GM12878 (cell line): ENCODE measurements around the gene IL3. TPM values are rescaled to one million over a fixed set of nuclear protein-coding genes. Genes with fewer than 3 reads are reported as not detected.

Source experiments
- ATAC-seq: fragments of 200-7000 bp; cut with Tn5 transposase; 3 replicates; pipeline ENCODE4 v1.9.1; 2020; ENCODE audit warnings: mild to moderate bottlenecking, moderate library complexity
- BruUV-seq: library from RNA; stranded (reverse); fragments of 400-500 nt; replicated peaks from 2 replicates; lab custom pipeline; 2021; lab: Mats Ljungman, UMichigan
- CTCF ChIA-PET: fragments of 300-600 bp; sonication (Branson Sonifier 250); formaldehyde crosslinking; extraction: SDS; loops from one replicate; lab custom pipeline; 2021; ENCODE audit warnings: inconsistent platforms; lab: Yijun Ruan, JAX
- POLR2A ChIA-PET: fragments of 350-600 bp; formaldehyde crosslinking; extraction: SDS; loops from one replicate; lab custom pipeline; 2021; ENCODE audit warnings: inconsistent platforms; lab: Charles Lee
- RAD21 ChIA-PET: fragments of 300-600 bp; sonication (Branson Sonifier 250); formaldehyde crosslinking; loops from one replicate; lab custom pipeline; 2023; ENCODE audit warnings: antibody characterized with exemption; ENCODE audit not compliant: unreplicated experiment; lab: Charles Lee
- SMC1A ChIA-PET: fragments of 300-600 bp; sonication (Branson Sonifier 250); formaldehyde crosslinking; loops from one replicate; lab custom pipeline; 2023; ENCODE audit not compliant: unreplicated experiment, uncharacterized antibody; lab: Charles Lee
- DNase-seq: peaks from one replicate; pipeline ENCODE4 v3.0.0-alpha.2; 2011; ENCODE audit warnings: low read depth, low spot score
- FAIRE-seq: peaks from 3 replicates; lab custom pipeline; 2011; peaks lifted over from hg19 to GRCh38; lab: Jason Lieb, UNC
- H2AFZ ChIP-seq: 2 replicates; pipeline ENCODE4 v1.6.0; 2011; ENCODE audit warnings: low read depth, low read length, control low read depth; ENCODE audit not compliant: control insufficient read depth
- H3K27ac ChIP-seq: 2 replicates; pipeline ENCODE4 v1.5.1; 2011; ENCODE audit warnings: control low read depth; ENCODE audit not compliant: control insufficient read depth, insufficient read depth
- H3K27me3 ChIP-seq, 2 experiments: replicated peaks in 1 of 2; 2 replicates each; pipeline versions ENCODE4 v1.6.0 to v1.6.1; 2011; ENCODE audit warnings: low read length in 1 of 2; ENCODE audit not compliant: control insufficient read depth in 2 of 2, insufficient read depth in 2 of 2
- H3K36me3 ChIP-seq, 2 experiments: 2 replicates each; pipeline ENCODE4 v1.5.1; 2011; ENCODE audit warnings: low read length in 1 of 2; ENCODE audit not compliant: control insufficient read depth in 2 of 2, insufficient read depth in 2 of 2
- H3K4me1 ChIP-seq: 2 replicates; pipeline ENCODE4 v1.6.1; 2011; ENCODE audit warnings: mild to moderate bottlenecking, low read length, moderate library complexity, mixed read lengths; ENCODE audit not compliant: control insufficient read depth, insufficient read depth
- H3K4me2 ChIP-seq: 2 replicates; pipeline ENCODE4 v1.6.0; 2011; ENCODE audit warnings: control low read depth; ENCODE audit not compliant: control insufficient read depth, insufficient read depth
- H3K4me3 ChIP-seq: fragments of 200-600 bp; sonication (generic); 2 replicates; pipeline ENCODE4 v1.5.1; 2016
- H3K79me2 ChIP-seq: 2 replicates; pipeline ENCODE4 v1.6.0; 2011; ENCODE audit warnings: low read length; ENCODE audit not compliant: control insufficient read depth, insufficient read depth
- H3K9ac ChIP-seq: 2 replicates; pipeline ENCODE4 v1.8.0; 2011; ENCODE audit warnings: low read length, control low read depth, mixed read lengths; ENCODE audit not compliant: control insufficient read depth, insufficient read depth
- H3K9me3 ChIP-seq: replicated peaks from 3 replicates; pipeline ENCODE4 v1.5.1; 2011; ENCODE audit warnings: mild to moderate bottlenecking, low read length; ENCODE audit not compliant: control insufficient read depth, insufficient read depth
- H4K20me1 ChIP-seq: 2 replicates; pipeline ENCODE4 v1.6.0; 2011; ENCODE audit not compliant: control insufficient read depth, insufficient read depth
- E2F8 ChIP-seq: fragments of 450-650 bp; IDR thresholded peaks from 2 replicates; pipeline ENCODE4 v1.6.1; 2018; ENCODE audit warnings: mild to moderate bottlenecking, low read depth, moderate library complexity; ENCODE audit not compliant: partially characterized antibody
- GATAD2B ChIP-seq: fragments of 450-650 bp; conservative IDR thresholded peaks from 2 replicates; pipeline ENCODE4 v1.6.1; 2017; ENCODE audit warnings: low read depth, mild to moderate bottlenecking, moderate library complexity
- HDAC2 ChIP-seq: fragments of 200-600 bp; sonication (generic); IDR thresholded peaks from 2 replicates; pipeline ENCODE4 v1.6.1; 2017
- KAT2A ChIP-seq: conservative IDR thresholded peaks from 2 replicates; pipeline ENCODE4 v1.6.1; 2011; ENCODE audit warnings: low read depth, low read length; ENCODE audit not compliant: control insufficient read depth
- MEF2B ChIP-seq: fragments of 450-650 bp; IDR thresholded peaks from 2 replicates; pipeline ENCODE4 v1.6.1; 2018; ENCODE audit warnings: mild to moderate bottlenecking, moderate library complexity; ENCODE audit not compliant: partially characterized antibody, poor library complexity, severe bottlenecking
- RELA ChIP-seq: fragments of 450-650 bp; IDR thresholded peaks from 2 replicates; pipeline ENCODE4 v1.8.0; 2014; ENCODE audit warnings: borderline replicate concordance; ENCODE audit not compliant: partially characterized antibody
- TCF12 ChIP-seq: IDR thresholded peaks from 2 replicates; pipeline ENCODE4 v1.6.1; 2011; ENCODE audit warnings: low read depth, mild to moderate bottlenecking, low read length
- ZNF622 ChIP-seq: fragments of 450-650 bp; IDR thresholded peaks from 2 replicates; pipeline ENCODE4 v1.6.1; 2017; ENCODE audit warnings: mild to moderate bottlenecking, inconsistent platforms
- ZNF687 ChIP-seq: fragments of 450-650 bp; IDR thresholded peaks from 2 replicates; pipeline ENCODE4 v1.6.1; 2017; ENCODE audit warnings: mild to moderate bottlenecking, moderate library complexity
- ZSCAN29 ChIP-seq: fragments of 450-650 bp; IDR thresholded peaks from 2 replicates; pipeline ENCODE4 v1.6.1; 2017; ENCODE audit warnings: mild to moderate bottlenecking, moderate library complexity
- WGBS: methylation state at CpG from one replicate; pipeline ENCODE4 v1.1.6; 2016; ENCODE audit warnings: low lambda C conversion rate; ENCODE audit not compliant: insufficient replicate concordance, insufficient coverage; ENCODE audit errors: missing lambda C conversion rate; 5-methylcytosine and 5-hydroxymethylcytosine counted together
- in situ Hi-C: fragments of 300-500 bp; cut with MboI; formaldehyde crosslinking; loops from 9 replicates; pipeline ENCODE4 v1.14.3; 2018; ENCODE audit warnings: mixed read lengths
- intact Hi-C: fragments of 100-400 bp; cut with micrococcal nuclease; formaldehyde crosslinking; loops from one replicate; pipeline ENCODE4 v1.14.2; 2022; ENCODE audit not compliant: unreplicated experiment
- polyA plus RNA-seq, 11 experiments: library from polyadenylated mRNA; depleted of rRNA in 4 of 11; unstranded in 6 of 11; stranded (reverse) in 5 of 11; fragments of >200 nt; fragmentation: Nextera tagmentation in 4 of 11; fragmentation: Illumina TruSeq in 1 of 11; extraction: Ambion mirVana in 4 of 11; extraction: Trizol in 1 of 11; gene quantifications; 1 replicate in 1 of 11; 2 replicates in 10 of 11; pipeline versions ENCODE4 v1.2.1 to v1.2.3, GENCODE V29; 2011 to 2016; ENCODE audit warnings: inconsistent platforms in 2 of 11, missing spikeins in 2 of 11, low read depth in 1 of 11
- total RNA-seq, 4 experiments: library from RNA; depleted of rRNA in 3 of 4; stranded (reverse); fragments of >200 nt in 3 of 4; fragmentation: Illumina TruSeq in 1 of 4; extraction: Trizol in 1 of 4; gene quantifications; 2 replicates each; pipeline versions ENCODE4 v1.2.1 to v1.2.3, GENCODE V29; 2013 to 2021
- TF ChIP-seq, protein P1 (sequence below): IDR thresholded peaks from 2 replicates; pipeline ENCODE4 v1.6.1; 2011; ENCODE audit warnings: borderline replicate concordance, low read depth, mild to moderate bottlenecking, moderate library complexity, low read length; ENCODE audit not compliant: insufficient read depth, poor library complexity, severe bottlenecking
- TF ChIP-seq, protein P2 (sequence below), 3 experiments: IDR thresholded peaks in 2 of 3; conservative IDR thresholded peaks in 1 of 3; 2 replicates each; pipeline ENCODE4 v1.5.1; 2011; ENCODE audit warnings: low read depth in 3 of 3, low read length in 3 of 3, mild to moderate bottlenecking in 3 of 3, control low read depth in 2 of 3, moderate library complexity in 2 of 3, inconsistent platforms in 1 of 3, mixed read lengths in 1 of 3; ENCODE audit not compliant: control insufficient read depth in 2 of 3, insufficient read depth in 1 of 3; ENCODE audit errors: extremely low read depth in 1 of 3

Gene IL3
- total and polyA plus RNA-seq, 10 of the 15 experiments (the other 5 are each of a cell fraction or from before 2014, with no cell fraction given), result not detected

DNA sequence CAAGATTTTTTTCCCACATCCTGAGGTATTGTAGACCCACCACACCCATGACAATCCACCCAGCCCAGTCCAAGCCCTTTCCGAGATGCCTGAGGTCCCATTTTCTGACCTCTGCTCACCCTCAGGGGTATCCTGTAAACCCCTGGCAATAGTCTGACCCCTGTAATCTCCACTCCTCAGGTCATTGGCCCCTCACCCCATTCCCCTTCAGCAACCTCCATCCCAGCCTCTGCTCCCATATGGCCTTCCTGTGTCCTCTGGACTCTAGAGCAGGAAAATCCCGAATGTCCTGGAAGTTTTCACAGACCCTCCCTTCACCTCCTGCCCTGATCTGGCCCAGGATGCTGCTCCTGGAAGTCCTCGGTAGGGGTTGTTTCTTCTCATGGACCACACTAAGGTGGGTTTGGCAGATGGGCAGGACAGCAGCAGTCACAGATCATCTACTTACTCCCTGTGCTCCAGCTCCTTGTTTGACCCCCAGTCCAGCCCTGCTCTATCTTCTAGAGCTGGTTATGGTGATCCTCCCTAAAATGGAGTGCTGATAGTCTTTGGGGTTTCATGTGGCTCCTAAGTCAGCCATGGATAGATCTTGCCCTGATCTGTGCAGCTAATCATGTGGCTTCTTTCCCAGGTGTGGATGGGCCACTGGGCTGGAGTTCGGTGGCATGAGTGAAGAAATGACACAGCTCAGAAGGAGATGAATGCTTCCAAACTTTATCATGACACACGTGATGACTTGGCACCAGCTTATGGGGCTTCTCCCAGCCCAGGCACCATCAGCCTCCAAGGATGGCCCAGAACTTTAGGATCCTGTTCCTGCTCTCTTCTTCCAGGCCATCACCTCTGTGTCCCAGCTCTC lies 37.0 kb upstream of the IL3 start:
- intact Hi-C loops (no loop called here), in situ Hi-C loops (no loop called here)
- ChIA-PET CTCF (no interaction called here), POLR2A (no interaction called here), SMC1A (no interaction called here), RAD21 (no interaction called here)
- H3K4me2 ChIP-seq, result no peak overlapping the region
- no peak overlapping the region for H3K9ac ChIP-seq
- WGBS, result 52% methylated on average over 5 of the region's 5 CpGs
- H3K9me3 ChIP-seq, result no peaks in the 10 kb centered on the region
- peaks cover 0 to 7% of the 10 kb centered on the region in 2 experiments; a peak in 3 of 4 replicates for H3K27me3 ChIP-seq
- peaks cover 7% of the 10 kb centered on the region; the same call in 1 of the 2 replicates for H4K20me1 ChIP-seq
- peaks cover 34% of the 10 kb centered on the region for H3K4me1 ChIP-seq
- BruUV-seq, result no TSS peak
- no peak overlapping the region for H3K4me3 ChIP-seq
- H2AFZ ChIP-seq, result no peak overlapping the region
- FAIRE-seq, result no peak
- no peak for DNase-seq
- H3K36me3 ChIP-seq, result no peaks in the 10 kb centered on the region
- no peak for ATAC-seq
- no peaks in the 10 kb centered on the region for H3K79me2 ChIP-seq
- H3K27ac ChIP-seq, result no peak overlapping the region
- TF ChIP-seq E2F8 (no peak), ZNF687 (no peak), HDAC2 (no peak), KAT2A (no peak), TCF12 (no peak), ZNF622 (no peak), GATAD2B (no peak), MEF2B (no peak), ZSCAN29 (no peak), RELA (no peak)
- TF ChIP-seq, protein P1, sequence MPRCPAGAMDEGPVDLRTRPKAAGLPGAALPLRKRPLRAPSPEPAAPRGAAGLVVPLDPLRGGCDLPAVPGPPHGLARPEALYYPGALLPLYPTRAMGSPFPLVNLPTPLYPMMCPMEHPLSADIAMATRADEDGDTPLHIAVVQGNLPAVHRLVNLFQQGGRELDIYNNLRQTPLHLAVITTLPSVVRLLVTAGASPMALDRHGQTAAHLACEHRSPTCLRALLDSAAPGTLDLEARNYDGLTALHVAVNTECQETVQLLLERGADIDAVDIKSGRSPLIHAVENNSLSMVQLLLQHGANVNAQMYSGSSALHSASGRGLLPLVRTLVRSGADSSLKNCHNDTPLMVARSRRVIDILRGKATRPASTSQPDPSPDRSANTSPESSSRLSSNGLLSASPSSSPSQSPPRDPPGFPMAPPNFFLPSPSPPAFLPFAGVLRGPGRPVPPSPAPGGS, result no peak
- TF ChIP-seq, protein P2, sequence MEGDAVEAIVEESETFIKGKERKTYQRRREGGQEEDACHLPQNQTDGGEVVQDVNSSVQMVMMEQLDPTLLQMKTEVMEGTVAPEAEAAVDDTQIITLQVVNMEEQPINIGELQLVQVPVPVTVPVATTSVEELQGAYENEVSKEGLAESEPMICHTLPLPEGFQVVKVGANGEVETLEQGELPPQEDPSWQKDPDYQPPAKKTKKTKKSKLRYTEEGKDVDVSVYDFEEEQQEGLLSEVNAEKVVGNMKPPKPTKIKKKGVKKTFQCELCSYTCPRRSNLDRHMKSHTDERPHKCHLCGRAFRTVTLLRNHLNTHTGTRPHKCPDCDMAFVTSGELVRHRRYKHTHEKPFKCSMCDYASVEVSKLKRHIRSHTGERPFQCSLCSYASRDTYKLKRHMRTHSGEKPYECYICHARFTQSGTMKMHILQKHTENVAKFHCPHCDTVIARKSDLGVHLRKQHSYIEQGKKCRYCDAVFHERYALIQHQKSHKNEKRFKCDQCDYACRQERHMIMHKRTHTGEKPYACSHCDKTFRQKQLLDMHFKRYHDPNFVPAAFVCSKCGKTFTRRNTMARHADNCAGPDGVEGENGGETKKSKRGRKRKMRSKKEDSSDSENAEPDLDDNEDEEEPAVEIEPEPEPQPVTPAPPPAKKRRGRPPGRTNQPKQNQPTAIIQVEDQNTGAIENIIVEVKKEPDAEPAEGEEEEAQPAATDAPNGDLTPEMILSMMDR (IDR thresholded peaks at IDR 0.05 in 2 of 3, conservative IDR thresholded peaks at IDR 0.05 in 1 of 3; ENCODE audit: control insufficient read depth in 2 of 3, extremely low read depth in 1 of 3, insufficient read depth in 1 of 3, low read depth in 3 of 3, low read length in 3 of 3), result no peak
